OCI-LY3 (cell line): ENCODE data around the gene CUL1.

Experiments
- H2AFZ ChIP-seq: fragments of 200-600, 300-600 bp; shearing (Covaris generic); 2 replicates; pipeline ENCODE4 v1.6.0; 2014; ENCODE audit warnings: antibody characterized with exemption, low read depth, low read length
- H3K27ac ChIP-seq: fragments of 200-600, 300-600 bp; sonication (generic); 2 replicates; pipeline ENCODE4 v1.5.1; 2014; ENCODE audit warnings: mild to moderate bottlenecking, low read length, moderate library complexity, mixed read lengths
- H3K27me3 ChIP-seq: fragments of 200-600, 300-600 bp; sonication (generic); 2 replicates; pipeline ENCODE4 v1.6.1; 2014; ENCODE audit warnings: low read depth, low read length, mixed read lengths
- H3K36me3 ChIP-seq: fragments of 200-600, 300-600 bp; sonication (generic); replicated peaks from 2 replicates; pipeline ENCODE3; 2014; ENCODE audit warnings: low read depth, low read length, mixed read lengths
- H3K4me1 ChIP-seq: fragments of 300-600, 200-600 bp; sonication (generic); 2 replicates; pipeline ENCODE4 v1.6.1; 2014; ENCODE audit warnings: low read length, mixed read lengths
- H3K4me2 ChIP-seq: fragments of 200-600, 300-600 bp; sonication (generic); 2 replicates; pipeline ENCODE4 v1.6.1; 2014; ENCODE audit warnings: low read length, mixed read lengths
- H3K4me3 ChIP-seq: fragments of 300-600, 200-600 bp; sonication (generic); 2 replicates; pipeline ENCODE4 v1.5.1; 2014; ENCODE audit warnings: antibody characterized with exemption, mild to moderate bottlenecking, low read length, moderate library complexity
- H3K79me2 ChIP-seq: fragments of 300-600, 200-600 bp; shearing (Covaris generic); 2 replicates; pipeline ENCODE4 v1.6.1; 2014; ENCODE audit warnings: mild to moderate bottlenecking, low read length, mixed read lengths
- H3K9ac ChIP-seq: fragments of 300-600, 200-600 bp; shearing (Covaris generic); 2 replicates; pipeline ENCODE4 v1.6.0; 2014; ENCODE audit warnings: mild to moderate bottlenecking, low read length, moderate library complexity
- H3K9me3 ChIP-seq: fragments of 200-600, 300-600 bp; shearing (Covaris generic); 2 replicates; pipeline ENCODE4 v1.6.1; 2014; ENCODE audit warnings: low read length, mixed read lengths; ENCODE audit not compliant: insufficient read depth
- H4K20me1 ChIP-seq: fragments of 200-600, 300-600 bp; sonication (generic); 2 replicates; pipeline ENCODE4 v1.6.1; 2016; ENCODE audit warnings: low read length, mixed read lengths; ENCODE audit not compliant: insufficient read depth
- CTCF ChIP-seq: fragments of 200-600, 300-600 bp; sonication (generic); IDR thresholded peaks from 2 replicates; pipeline ENCODE4 v1.5.1; 2014; ENCODE audit warnings: antibody characterized with exemption, low read length, low read depth
- EZH2phosphoT487 ChIP-seq: fragments of 200-600 bp; shearing (Covaris generic); IDR thresholded peaks from 2 replicates; pipeline ENCODE4 v1.6.1; 2018; ENCODE audit warnings: antibody characterized with exemption, mixed run types, low read depth

CUL1 gene

DNA sequence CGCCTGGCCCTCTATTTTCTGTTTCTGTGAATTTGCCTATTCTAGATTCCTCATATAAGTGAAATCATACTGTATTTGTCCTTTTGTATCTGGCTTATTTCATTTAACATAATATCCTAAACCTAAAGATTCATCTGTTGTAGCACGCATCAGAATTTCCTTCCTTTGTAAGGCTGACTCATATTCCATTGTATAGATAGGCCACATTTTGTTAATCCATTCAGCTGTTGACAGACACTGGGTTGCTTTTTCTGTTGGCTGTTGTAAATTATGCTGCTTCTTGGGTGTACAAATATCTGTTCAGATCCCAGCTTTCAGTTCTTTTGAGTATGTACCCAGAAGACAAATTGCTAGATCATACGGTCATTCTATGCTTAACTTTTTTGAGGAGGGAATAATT is 28.8 kb upstream of the CUL1 start:
- H3K27ac ChIP-seq = no peak overlapping the region
- H3K9me3 ChIP-seq = no peaks in the 10 kb centered on the region
- no peaks in the 10 kb centered on the region for H3K27me3 ChIP-seq
- TF ChIP-seq CTCF (no peak), EZH2phosphoT487 (no peak)
- no peaks in the 10 kb centered on the region for H3K4me1 ChIP-seq
- no peak overlapping the region for H2AFZ ChIP-seq
- H3K79me2 ChIP-seq = no peaks in the 10 kb centered on the region
- no peaks in the 10 kb centered on the region for H3K36me3 ChIP-seq
- H3K4me3 ChIP-seq = no peak overlapping the region
- H3K4me2 ChIP-seq = no peak overlapping the region
- no peaks in the 10 kb centered on the region for H4K20me1 ChIP-seq
- H3K9ac ChIP-seq = no peak overlapping the region

DNA sequence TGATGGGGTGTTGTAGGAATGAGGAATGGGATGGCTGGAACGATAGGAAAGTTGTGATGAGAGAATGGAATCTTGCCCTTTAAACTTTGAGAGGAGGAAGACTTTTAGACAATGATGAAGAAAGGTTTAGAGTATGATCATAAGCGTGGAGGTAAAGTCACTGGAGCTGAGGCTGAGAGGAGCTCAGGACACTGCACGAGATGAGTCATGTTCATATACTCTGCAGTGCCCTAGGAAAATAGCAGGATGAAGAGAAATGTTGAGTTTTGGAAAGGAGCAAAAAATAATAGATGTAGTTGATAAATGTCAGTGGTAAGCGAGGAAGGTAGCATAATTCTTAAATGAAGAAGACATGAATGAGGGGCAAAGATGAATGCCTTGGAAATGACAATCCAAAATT is 28.3 kb upstream of the CUL1 start:
- Histone ChIP-seq H3K4me3 (no peak overlapping the region), H3K9ac (no peak overlapping the region), H3K36me3 (no peaks in the 10 kb centered on the region), H3K4me1 (no peaks in the 10 kb centered on the region), H3K79me2 (no peaks in the 10 kb centered on the region), H2AFZ (no peak overlapping the region), H3K27ac (no peak overlapping the region), H4K20me1 (no peaks in the 10 kb centered on the region), H3K27me3 (no peaks in the 10 kb centered on the region), H3K9me3 (no peaks in the 10 kb centered on the region), H3K4me2 (no peak overlapping the region)
- no peak for TF ChIP-seq CTCF
- no peak for TF ChIP-seq EZH2phosphoT487

- H3K79me2 ChIP-seq = no peaks in the 10 kb centered on the region
- no peak overlapping the region for H3K4me3 ChIP-seq
- H3K4me2 ChIP-seq = no peak overlapping the region
- no peak overlapping the region for H3K27ac ChIP-seq
- H4K20me1 ChIP-seq = no peaks in the 10 kb centered on the region
- no peaks in the 10 kb centered on the region for H3K36me3 ChIP-seq
- no peaks in the 10 kb centered on the region for H3K9me3 ChIP-seq
- H2AFZ ChIP-seq = no peak overlapping the region
- H3K27me3 ChIP-seq = no peaks in the 10 kb centered on the region
- TF ChIP-seq EZH2phosphoT487 = no peak
- TF ChIP-seq CTCF = no peak
- no peak overlapping the region for H3K9ac ChIP-seq
- H3K4me1 ChIP-seq = no peaks in the 10 kb centered on the region
Observed at GRCh38 chr7:148670807-148671206, 27.9 kb upstream of the CUL1 start.

- no peak for TF ChIP-seq EZH2phosphoT487
- TF ChIP-seq CTCF = no peak
- Histone ChIP-seq H3K79me2 (no peaks in the 10 kb centered on the region), H2AFZ (no peak overlapping the region), H3K27ac (no peak overlapping the region), H3K9ac (no peak overlapping the region), H3K4me3 (no peak overlapping the region), H3K4me1 (no peaks in the 10 kb centered on the region), H4K20me1 (no peaks in the 10 kb centered on the region), H3K36me3 (no peaks in the 10 kb centered on the region), H3K4me2 (no peak overlapping the region), H3K27me3 (no peaks in the 10 kb centered on the region), H3K9me3 (no peaks in the 10 kb centered on the region)
Observed at GRCh38 chr7:148672041-148672440, 26.7 kb upstream of the CUL1 start.
